Mesenchymal stem cell (in vitro differentiated cells and primary cell): ENCODE data around the gene ADCYAP1R1.

Experiments used
- DNase-seq: peaks from one replicate; pipeline ENCODE4 v3.0.0-alpha.2; 2013
- H2AFZ ChIP-seq: one replicate; pipeline ENCODE4 v1.6.1; 2013; ENCODE audit warnings: low read depth, mild to moderate bottlenecking, control low read depth, inconsistent platforms, low read length, moderate library complexity
- H2AK5ac ChIP-seq: 2 replicates; pipeline ENCODE4 v1.6.1; 2013; ENCODE audit warnings: low read length, moderate library complexity, mild to moderate bottlenecking, inconsistent platforms; ENCODE audit not compliant: severe bottlenecking
- H2BK120ac ChIP-seq: one replicate; pipeline ENCODE4 v1.6.1; 2013; ENCODE audit warnings: low read depth, mild to moderate bottlenecking, inconsistent platforms, low read length, moderate library complexity
- H2BK12ac ChIP-seq, 2 experiments: one replicate each; pipeline ENCODE4 v1.6.1; 2013; ENCODE audit warnings: inconsistent platforms in 2 of 2, low read length in 2 of 2, mild to moderate bottlenecking in 2 of 2, moderate library complexity in 2 of 2, control low read depth in 1 of 2
- H2BK15ac ChIP-seq: one replicate; pipeline ENCODE4 v1.6.1; 2013; ENCODE audit warnings: mild to moderate bottlenecking, low read depth, inconsistent platforms; ENCODE audit not compliant: poor library complexity, severe bottlenecking
- H2BK5ac ChIP-seq: 2 replicates; pipeline ENCODE4 v1.6.1; 2013; ENCODE audit warnings: low read depth, mild to moderate bottlenecking, low read length, control low read depth, inconsistent platforms; ENCODE audit not compliant: poor library complexity, severe bottlenecking
- H3K14ac ChIP-seq, 2 experiments: one replicate each; pipeline ENCODE4 v1.6.1; 2013; ENCODE audit warnings: inconsistent platforms in 2 of 2, low read length in 2 of 2, control low read depth in 1 of 2, mild to moderate bottlenecking in 1 of 2, moderate library complexity in 1 of 2
- H3K18ac ChIP-seq, 2 experiments: one replicate each; pipeline ENCODE4 v1.6.1; 2013; ENCODE audit warnings: inconsistent platforms in 2 of 2, low read length in 2 of 2, control low read depth in 1 of 2, low read depth in 1 of 2, mild to moderate bottlenecking in 1 of 2
- H3K23ac ChIP-seq, 2 experiments: one replicate each; pipeline ENCODE4 v1.6.1; 2013; ENCODE audit warnings: inconsistent platforms in 2 of 2, low read length in 2 of 2, mild to moderate bottlenecking in 2 of 2, moderate library complexity in 2 of 2, control low read depth in 1 of 2
- H3K27ac ChIP-seq: 2 replicates; pipeline ENCODE4 v1.5.1; 2013; ENCODE audit warnings: mild to moderate bottlenecking, moderate library complexity, low read length, control low read depth, inconsistent platforms; ENCODE audit not compliant: poor library complexity, severe bottlenecking
- H3K27me3 ChIP-seq, 2 experiments: 2 replicates each; pipeline versions ENCODE4 v1.6.1 to v1.7.0; 2013; ENCODE audit warnings: low read length in 2 of 2, mild to moderate bottlenecking in 2 of 2, moderate library complexity in 2 of 2, control low read depth in 1 of 2, inconsistent platforms in 1 of 2; ENCODE audit not compliant: control insufficient read depth in 1 of 2, insufficient read depth in 1 of 2
- H3K36me3 ChIP-seq, 2 experiments: 2 replicates each; pipeline versions ENCODE4 v1.6.1 to v1.7.0; 2013; ENCODE audit warnings: low read length in 2 of 2, control low read depth in 1 of 2, inconsistent platforms in 1 of 2, low read depth in 1 of 2, mild to moderate bottlenecking in 1 of 2; ENCODE audit not compliant: insufficient read depth in 2 of 2, control insufficient read depth in 1 of 2
- H3K4ac ChIP-seq, 2 experiments: one replicate each; pipeline ENCODE4 v1.6.1; 2013; ENCODE audit warnings: inconsistent platforms in 2 of 2, low read length in 2 of 2, mild to moderate bottlenecking in 2 of 2, moderate library complexity in 2 of 2, control low read depth in 1 of 2, low read depth in 1 of 2
- H3K4me1 ChIP-seq: 2 replicates; pipeline ENCODE4 v1.6.1; 2013; ENCODE audit warnings: low read depth, low read length, control low read depth; ENCODE audit not compliant: control insufficient read depth, insufficient read depth
- H3K4me2 ChIP-seq: 2 replicates; pipeline ENCODE4 v1.6.1; 2013; ENCODE audit warnings: low read length, mild to moderate bottlenecking, inconsistent platforms; ENCODE audit not compliant: poor library complexity, severe bottlenecking
- H3K4me3 ChIP-seq, 2 experiments: 2 replicates each; pipeline versions ENCODE4 v1.5.1 to v1.7.0; 2013; ENCODE audit warnings: low read length in 2 of 2, mild to moderate bottlenecking in 2 of 2, control low read depth in 1 of 2, low read depth in 1 of 2; ENCODE audit not compliant: insufficient read depth in 1 of 2
- H3K79me1 ChIP-seq: replicated peaks from 2 replicates; pipeline ENCODE4 v1.6.1; 2013; ENCODE audit warnings: mild to moderate bottlenecking, control low read depth, low read length, inconsistent platforms; ENCODE audit not compliant: poor library complexity, severe bottlenecking
- H3K9ac ChIP-seq: 2 replicates; pipeline ENCODE4 v1.7.0; 2013; ENCODE audit warnings: mild to moderate bottlenecking, low read length, moderate library complexity
- H3K9me3 ChIP-seq: 2 replicates; pipeline ENCODE4 v1.7.0; 2013; ENCODE audit warnings: mild to moderate bottlenecking, low read length; ENCODE audit not compliant: control insufficient read depth
- H4K8ac ChIP-seq: one replicate; pipeline ENCODE4 v1.6.1; 2013; ENCODE audit warnings: inconsistent platforms, mild to moderate bottlenecking, low read length, moderate library complexity
- H4K91ac ChIP-seq: one replicate; pipeline ENCODE4 v1.6.1; 2013; ENCODE audit warnings: mild to moderate bottlenecking, low read length, inconsistent platforms
- WGBS: methylation state at CpG from one replicate; pipeline ENCODE4 v1.1.7; 2013; ENCODE audit warnings: mixed read lengths; 5-methylcytosine and 5-hydroxymethylcytosine counted together

ADCYAP1R1 gene

DNA sequence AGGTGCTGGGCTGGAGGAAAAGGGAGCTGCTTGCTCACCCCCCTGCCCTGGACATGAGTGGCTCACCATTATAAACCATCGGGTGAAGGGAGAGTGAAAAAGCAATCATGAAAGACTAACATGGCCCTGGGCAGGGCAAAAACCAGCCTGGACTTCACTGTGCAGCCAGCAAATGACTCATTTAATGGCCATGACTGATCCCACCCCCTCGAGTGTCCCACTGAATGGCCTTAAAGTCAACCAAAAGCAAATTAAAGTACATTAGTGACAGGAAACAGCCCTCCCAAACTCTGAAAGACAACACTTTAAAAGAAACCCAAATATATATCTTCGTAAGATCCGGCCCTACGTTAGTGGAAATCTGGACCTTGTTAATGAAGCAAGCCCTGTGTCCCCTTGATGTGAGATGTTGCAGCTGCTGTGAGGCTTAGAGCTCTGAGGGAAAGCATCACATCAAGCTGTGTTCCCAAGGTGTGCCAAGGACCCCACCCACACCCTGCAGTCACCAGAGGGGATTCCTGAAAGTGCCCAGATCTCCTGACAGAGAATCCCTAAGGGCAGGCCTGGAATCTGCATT, 31.2 kb downstream of the ADCYAP1R1 start:
- Histone ChIP-seq H2BK12ac (no peak overlapping the region), H4K91ac (no peak overlapping the region), H3K79me1 (no peaks in the 10 kb centered on the region), H3K9me3 (no peaks in the 10 kb centered on the region), H4K8ac (no peak overlapping the region), H3K4me3 (no peak overlapping the region), H3K27ac (no peak overlapping the region), H3K4me2 (no peak overlapping the region), H2BK120ac (no peak overlapping the region), H3K4me1 (no peaks in the 10 kb centered on the region), H2AFZ (no peak overlapping the region), H2AK5ac (no peak overlapping the region), H2BK15ac (no peak overlapping the region), H3K4ac (no peak overlapping the region), H3K9ac (no peak overlapping the region), H3K23ac (no peak overlapping the region), H3K14ac (no peak overlapping the region), H3K18ac (no peak overlapping the region), H2BK5ac (no peak overlapping the region), H3K27me3 (peaks cover 16 to 45% of the 10 kb centered on the region in 2 experiments), H3K36me3 (peaks cover 0 to 9% of the 10 kb centered on the region in 2 experiments)
- DNase-seq = no peak
- WGBS = 48% methylated on average over 5 of the region's 5 CpGs

DNA sequence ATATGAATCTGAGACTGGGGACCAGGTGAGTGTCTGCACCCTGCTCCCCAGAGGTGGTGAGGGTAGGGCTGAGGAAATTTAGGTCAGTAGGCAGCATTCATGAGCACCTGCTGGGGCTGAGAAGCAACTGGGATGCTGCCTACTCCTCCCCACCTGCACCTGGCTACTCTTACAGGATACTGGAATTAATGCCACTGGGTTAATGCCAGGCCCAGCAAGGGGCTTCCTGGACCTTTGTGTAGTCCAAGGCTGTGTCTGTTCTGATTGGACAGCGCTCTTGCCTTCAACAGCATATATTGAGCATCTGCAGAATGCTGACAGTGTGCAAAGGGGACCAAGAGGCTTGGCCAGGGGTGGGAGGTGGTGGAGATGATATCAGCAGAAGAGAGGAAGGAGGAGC, 32.1 kb downstream of the ADCYAP1R1 start:
- H3K23ac ChIP-seq = no peak overlapping the region
- no peaks in the 10 kb centered on the region for H3K4me1 ChIP-seq
- H2AK5ac ChIP-seq = no peak overlapping the region
- peaks cover 0 to 9% of the 10 kb centered on the region in 2 experiments for H3K36me3 ChIP-seq
- no peak overlapping the region for H4K8ac ChIP-seq
- H3K79me1 ChIP-seq = no peaks in the 10 kb centered on the region
- no peak overlapping the region for H3K14ac ChIP-seq
- peaks cover 12 to 45% of the 10 kb centered on the region in 2 experiments for H3K27me3 ChIP-seq
- H3K9me3 ChIP-seq = no peaks in the 10 kb centered on the region
- H3K18ac ChIP-seq = no peak overlapping the region
- no peak overlapping the region for H2AFZ ChIP-seq
- no peak for DNase-seq
- H3K4me3 ChIP-seq = no peak overlapping the region
- no peak overlapping the region for H3K4me2 ChIP-seq
- H3K4ac ChIP-seq = no peak overlapping the region
- no peak overlapping the region for H2BK5ac ChIP-seq
- H4K91ac ChIP-seq = no peak overlapping the region
- WGBS = 79% methylated on average over 1 of the region's 1 CpG
- H2BK12ac ChIP-seq = no peak overlapping the region
- no peak overlapping the region for H3K27ac ChIP-seq
- H2BK120ac ChIP-seq = no peak overlapping the region
- no peak overlapping the region for H2BK15ac ChIP-seq
- no peak overlapping the region for H3K9ac ChIP-seq

DNA sequence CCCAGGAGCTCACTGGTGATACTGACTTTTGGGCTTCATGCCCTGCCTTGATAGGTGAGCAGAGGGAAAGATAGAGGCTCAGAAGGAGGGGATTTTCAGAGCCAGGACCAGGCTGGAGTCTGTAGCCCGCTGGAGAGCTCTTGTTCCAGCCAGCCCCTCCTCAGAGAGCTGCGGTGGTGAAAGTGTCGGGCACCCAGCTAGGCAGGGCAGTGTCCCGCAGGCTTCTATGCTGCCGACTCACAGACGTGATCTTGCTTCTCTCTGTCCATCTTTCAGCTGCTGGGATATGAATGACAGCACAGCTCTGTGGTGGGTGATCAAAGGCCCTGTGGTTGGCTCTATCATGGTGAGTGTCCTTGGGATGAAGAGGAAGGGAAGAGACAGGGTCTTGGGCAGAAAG, 35.2 kb downstream of the ADCYAP1R1 start:
- Histone ChIP-seq H3K9ac (no peak overlapping the region), H3K4me1 (no peaks in the 10 kb centered on the region), H2BK12ac (no peak overlapping the region), H3K79me1 (no peaks in the 10 kb centered on the region), H3K23ac (no peak overlapping the region), H2AFZ (no peak overlapping the region), H4K91ac (no peak overlapping the region), H3K4ac (no peak overlapping the region), H3K27ac (no peak overlapping the region), H3K14ac (no peak overlapping the region), H3K4me2 (no peak overlapping the region), H3K4me3 (no peak overlapping the region), H2BK5ac (no peak overlapping the region), H3K27me3 (peaks cover 0 to 27% of the 10 kb centered on the region in 2 experiments), H3K9me3 (no peaks in the 10 kb centered on the region), H2BK120ac (no peak overlapping the region), H2BK15ac (no peak overlapping the region), H4K8ac (no peak overlapping the region), H3K36me3 (peaks cover 0 to 9% of the 10 kb centered on the region in 2 experiments), H2AK5ac (no peak overlapping the region), H3K18ac (no peak overlapping the region)
- no peak for DNase-seq
- WGBS = 84% methylated on average over 6 of the region's 6 CpGs

DNA sequence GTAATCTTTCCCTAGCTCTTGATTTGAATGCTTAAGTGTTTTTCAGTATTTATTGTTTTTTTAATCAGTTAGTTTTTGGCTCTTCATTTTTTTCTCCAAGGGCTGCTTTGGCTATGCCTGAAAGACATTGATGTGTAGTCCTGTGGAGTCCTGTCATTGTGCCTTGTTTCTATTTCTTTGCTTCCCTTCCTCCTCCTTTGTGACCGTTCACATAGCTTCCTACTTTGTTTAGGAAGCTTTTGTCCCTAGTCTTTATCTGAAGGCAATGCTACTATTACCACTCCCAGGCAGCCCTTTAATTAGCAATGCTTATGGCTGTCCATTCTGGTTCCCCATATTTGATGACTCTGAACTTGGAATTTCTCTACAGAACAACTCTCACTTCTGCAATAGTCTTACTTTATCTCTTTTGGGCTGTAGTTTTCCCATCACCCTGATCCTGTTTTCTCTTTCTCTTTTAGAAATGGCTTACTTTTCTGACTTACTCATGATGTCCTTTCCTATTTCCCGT, 39.9 kb downstream of the ADCYAP1R1 start:
- Histone ChIP-seq H3K4ac (no peak overlapping the region), H2BK15ac (no peak overlapping the region), H3K18ac (no peak overlapping the region), H3K27me3 (peaks cover 6 to 14% of the 10 kb centered on the region in 2 experiments), H3K36me3 (no peaks in the 10 kb centered on the region), H4K91ac (no peak overlapping the region), H3K4me2 (no peak overlapping the region), H3K9ac (no peak overlapping the region), H3K4me1 (no peaks in the 10 kb centered on the region), H3K9me3 (no peaks in the 10 kb centered on the region), H2AK5ac (no peak overlapping the region), H3K23ac (no peak overlapping the region), H2BK120ac (no peak overlapping the region), H2AFZ (no peak overlapping the region), H4K8ac (no peak overlapping the region), H3K14ac (no peak overlapping the region), H3K27ac (no peak overlapping the region), H3K79me1 (no peaks in the 10 kb centered on the region), H2BK5ac (no peak overlapping the region), H3K4me3 (no peak overlapping the region), H2BK12ac (no peak overlapping the region)
- DNase-seq = no peak
- 48% methylated on average over 1 of the region's 2 CpGs for WGBS
